Smooth muscle cell (in vitro differentiated cells): ENCODE measurements around the gene ALKBH8. TPM values are rescaled to one million over a fixed set of nuclear protein-coding genes. Genes with fewer than 3 reads are reported as not detected.

Experiments
- DNase-seq: peaks from one replicate; lab custom pipeline; 2025; ENCODE audit not compliant: unreplicated experiment; lab: John Stamatoyannopoulos, UW
- H2AFZ ChIP-seq: fragments of 200-600 bp; sonication (generic); 2 replicates; pipeline ENCODE4 v1.6.0; 2016; ENCODE audit warnings: antibody characterized with exemption, low read depth, mild to moderate bottlenecking
- H3F3A ChIP-seq: fragments of 200-600 bp; sonication (generic); 2 replicates; pipeline ENCODE4 v1.6.0; 2017; ENCODE audit warnings: antibody characterized with exemption, low read depth
- H3K27ac ChIP-seq: fragments of 200-600 bp; sonication (generic); 2 replicates; pipeline ENCODE4 v1.5.1; 2016; ENCODE audit warnings: low read depth, mild to moderate bottlenecking
- H3K27me3 ChIP-seq: fragments of 200-600 bp; sonication (generic); 2 replicates; pipeline ENCODE4 v1.6.1; 2016; ENCODE audit warnings: low read depth, mild to moderate bottlenecking
- H3K36me3 ChIP-seq: fragments of 200-600 bp; sonication (generic); 2 replicates; pipeline ENCODE4 v1.5.1; 2016; ENCODE audit warnings: low read depth
- H3K4me1 ChIP-seq: fragments of 200-600 bp; sonication (generic); 2 replicates; pipeline ENCODE4 v1.5.1; 2016; ENCODE audit warnings: low read depth
- H3K4me2 ChIP-seq: fragments of 200-600 bp; sonication (generic); 2 replicates; pipeline ENCODE4 v1.6.0; 2016; ENCODE audit warnings: mild to moderate bottlenecking
- H3K4me3 ChIP-seq: fragments of 200-600 bp; sonication (generic); 2 replicates; pipeline ENCODE4 v1.5.1; 2016; ENCODE audit warnings: mild to moderate bottlenecking
- H3K79me2 ChIP-seq: fragments of 200-600 bp; sonication (generic); 2 replicates; pipeline ENCODE4 v1.6.0; 2016; ENCODE audit warnings: low read depth, mild to moderate bottlenecking
- H3K9ac ChIP-seq: fragments of 200-600 bp; sonication (generic); 2 replicates; pipeline ENCODE4 v1.6.0; 2016; ENCODE audit warnings: low read depth
- H3K9me3 ChIP-seq: fragments of 200-600 bp; sonication (generic); replicated peaks from 2 replicates; pipeline ENCODE4 v1.5.1; 2016; ENCODE audit warnings: low read depth
- H4K20me1 ChIP-seq: fragments of 200-600 bp; sonication (generic); 2 replicates; pipeline ENCODE4 v1.6.0; 2016; ENCODE audit warnings: low read depth
- WGBS: methylation state at CpG from one replicate; pipeline ENCODE4 v1.1.7; 2016; ENCODE audit warnings: low lambda C conversion rate; 5-methylcytosine and 5-hydroxymethylcytosine counted together
- polyA plus RNA-seq: library from polyadenylated mRNA; unstranded; fragments of >200 nt; fragmentation: Nextera tagmentation; extraction: Ambion mirVana; gene quantifications from 2 replicates; pipeline ENCODE4 v1.2.1, GENCODE V29; 2016
- total RNA-seq: library from RNA; depleted of rRNA; stranded (reverse); fragments of >200 nt; gene quantifications from 2 replicates; pipeline ENCODE4 v1.2.3, GENCODE V29; 2014
- TF ChIP-seq, protein P1 (sequence below): fragments of 200-600 bp; sonication (generic); IDR thresholded peaks from 2 replicates; pipeline ENCODE4 v1.5.1; 2017; ENCODE audit warnings: borderline replicate concordance, mild to moderate bottlenecking, antibody characterized with exemption; ENCODE audit not compliant: insufficient read depth, poor library complexity, severe bottlenecking

ALKBH8 gene
- total and polyA plus RNA-seq, 2 experiments from 2014 or later, result 3.8 to 8.4 TPM

DNA sequence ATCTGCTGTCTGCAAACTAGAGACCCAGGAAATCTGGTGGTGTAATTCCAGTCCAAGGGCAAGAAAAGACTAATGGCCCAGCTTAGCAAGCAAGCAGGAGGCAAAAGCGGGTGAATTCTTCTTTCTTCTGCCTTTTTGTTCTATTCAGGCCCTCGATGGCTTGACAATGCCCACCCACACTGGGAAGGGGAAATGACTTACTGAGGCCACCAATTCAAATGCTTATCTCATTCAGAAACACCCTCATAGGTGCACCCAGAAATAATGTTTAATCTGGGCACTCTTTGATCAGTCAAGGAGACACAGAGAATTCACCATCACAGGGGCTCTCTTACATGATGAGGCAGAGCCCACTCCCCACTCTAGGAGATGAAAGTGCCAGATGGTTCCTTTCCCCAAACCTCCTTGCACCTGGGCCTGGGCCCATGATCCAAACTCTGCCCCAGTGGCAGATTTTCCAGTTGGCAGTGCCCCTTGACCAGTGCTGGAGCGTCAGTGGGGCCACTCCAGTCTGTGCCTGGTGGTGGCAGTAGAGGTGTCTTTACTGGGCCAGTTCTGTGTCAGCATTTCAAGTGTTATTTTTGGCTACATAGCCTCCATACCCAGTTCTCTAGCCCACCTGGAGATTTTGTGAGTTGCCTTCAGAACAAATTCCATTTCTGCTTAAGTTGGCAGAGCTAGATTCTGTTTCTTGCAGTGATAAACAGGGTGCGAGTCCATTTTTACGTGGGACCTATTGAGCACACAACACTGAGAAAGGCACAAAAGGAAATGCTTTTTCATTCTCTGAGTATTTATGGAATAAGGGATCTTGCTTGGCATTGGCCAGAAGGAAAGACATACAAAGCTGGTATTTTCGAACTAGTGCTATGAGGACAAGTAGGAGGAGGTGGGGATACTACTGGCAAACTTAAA, 32.9 kb upstream of the ALKBH8 start:
- H3K4me1 ChIP-seq, result no peaks in the 10 kb centered on the region
- H3K4me3 ChIP-seq, result no peak overlapping the region
- H3K36me3 ChIP-seq, result no peaks in the 10 kb centered on the region
- no peak for DNase-seq
- TF ChIP-seq, protein P1, sequence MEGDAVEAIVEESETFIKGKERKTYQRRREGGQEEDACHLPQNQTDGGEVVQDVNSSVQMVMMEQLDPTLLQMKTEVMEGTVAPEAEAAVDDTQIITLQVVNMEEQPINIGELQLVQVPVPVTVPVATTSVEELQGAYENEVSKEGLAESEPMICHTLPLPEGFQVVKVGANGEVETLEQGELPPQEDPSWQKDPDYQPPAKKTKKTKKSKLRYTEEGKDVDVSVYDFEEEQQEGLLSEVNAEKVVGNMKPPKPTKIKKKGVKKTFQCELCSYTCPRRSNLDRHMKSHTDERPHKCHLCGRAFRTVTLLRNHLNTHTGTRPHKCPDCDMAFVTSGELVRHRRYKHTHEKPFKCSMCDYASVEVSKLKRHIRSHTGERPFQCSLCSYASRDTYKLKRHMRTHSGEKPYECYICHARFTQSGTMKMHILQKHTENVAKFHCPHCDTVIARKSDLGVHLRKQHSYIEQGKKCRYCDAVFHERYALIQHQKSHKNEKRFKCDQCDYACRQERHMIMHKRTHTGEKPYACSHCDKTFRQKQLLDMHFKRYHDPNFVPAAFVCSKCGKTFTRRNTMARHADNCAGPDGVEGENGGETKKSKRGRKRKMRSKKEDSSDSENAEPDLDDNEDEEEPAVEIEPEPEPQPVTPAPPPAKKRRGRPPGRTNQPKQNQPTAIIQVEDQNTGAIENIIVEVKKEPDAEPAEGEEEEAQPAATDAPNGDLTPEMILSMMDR, result peak; percentile 29
- no peak overlapping the region for H2AFZ ChIP-seq
- H3F3A ChIP-seq, result no peaks in the 10 kb centered on the region
- no peak overlapping the region for H3K4me2 ChIP-seq
- no peaks in the 10 kb centered on the region for H3K9me3 ChIP-seq
- 55% methylated on average over 6 of the region's 6 CpGs for WGBS
- H3K27ac ChIP-seq, result no peak overlapping the region
- H3K79me2 ChIP-seq, result no peaks in the 10 kb centered on the region
- H3K9ac ChIP-seq, result no peak overlapping the region
- peaks cover 53% of the 10 kb centered on the region for H3K27me3 ChIP-seq
- H4K20me1 ChIP-seq, result no peaks in the 10 kb centered on the region

DNA sequence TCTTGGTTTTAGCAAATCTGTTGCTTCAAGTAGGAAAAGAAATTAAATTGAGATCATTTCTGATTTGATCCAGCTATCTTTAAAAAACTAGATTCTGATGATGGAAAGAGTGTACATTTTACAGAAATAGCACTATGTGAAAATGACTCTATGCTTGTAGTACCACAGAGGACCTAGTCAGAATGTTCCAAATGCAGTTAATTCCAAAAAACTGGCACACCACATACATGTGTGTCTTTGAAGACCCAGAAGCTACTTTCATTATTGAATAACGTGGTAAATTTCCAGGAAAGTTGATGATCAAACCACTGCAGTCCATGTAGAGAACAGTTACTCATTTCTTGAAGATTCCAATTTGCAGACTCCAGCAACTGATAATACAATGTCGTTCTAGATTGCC, 29.2 kb upstream of the ALKBH8 start:
- Histone ChIP-seq H3K36me3 (no peaks in the 10 kb centered on the region), H3K4me3 (no peak overlapping the region), H3K9ac (no peak overlapping the region), H3F3A (no peaks in the 10 kb centered on the region), H3K79me2 (no peaks in the 10 kb centered on the region), H3K27me3 (peaks cover 72% of the 10 kb centered on the region), H3K4me1 (peaks cover 7% of the 10 kb centered on the region), H3K27ac (no peak overlapping the region), H3K4me2 (no peak overlapping the region), H4K20me1 (no peaks in the 10 kb centered on the region), H3K9me3 (no peaks in the 10 kb centered on the region), H2AFZ (no peak overlapping the region)
- TF ChIP-seq, protein P1, result no peak
- 59% methylated on average over 2 of the region's 2 CpGs for WGBS
- no peak for DNase-seq

DNA sequence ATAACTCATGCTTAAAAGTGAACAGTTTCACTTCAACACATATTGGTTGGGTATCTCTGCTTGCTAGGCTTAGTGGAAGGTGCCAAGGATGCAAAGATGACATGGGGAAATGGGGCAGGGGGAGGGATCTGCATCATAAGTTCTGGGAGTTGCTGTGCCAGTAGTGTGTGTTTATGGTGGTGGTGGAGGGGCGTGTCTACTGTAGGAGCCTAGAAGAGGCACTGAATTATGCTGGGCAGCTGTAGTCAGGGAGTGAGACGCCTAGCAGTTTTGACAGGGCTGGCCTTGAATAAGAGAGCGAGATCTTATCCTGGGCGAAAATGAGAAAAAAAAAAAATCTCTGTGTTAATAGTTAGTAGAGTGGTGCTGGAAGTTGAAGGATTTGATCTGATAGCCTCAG, 28.4 kb upstream of the ALKBH8 start:
- Histone ChIP-seq H3K4me3 (no peak overlapping the region), H4K20me1 (no peaks in the 10 kb centered on the region), H3K9me3 (no peaks in the 10 kb centered on the region), H3F3A (no peaks in the 10 kb centered on the region), H3K27me3 (peaks cover 77% of the 10 kb centered on the region), H3K36me3 (no peaks in the 10 kb centered on the region), H3K4me2 (no peak overlapping the region), H3K4me1 (peaks cover 7% of the 10 kb centered on the region), H3K79me2 (no peaks in the 10 kb centered on the region), H3K27ac (no peak overlapping the region), H2AFZ (no peak overlapping the region), H3K9ac (no peak overlapping the region)
- WGBS, result 22% methylated on average over 4 of the region's 4 CpGs
- TF ChIP-seq, protein P1, result no peak
- DNase-seq, result no peak

DNA sequence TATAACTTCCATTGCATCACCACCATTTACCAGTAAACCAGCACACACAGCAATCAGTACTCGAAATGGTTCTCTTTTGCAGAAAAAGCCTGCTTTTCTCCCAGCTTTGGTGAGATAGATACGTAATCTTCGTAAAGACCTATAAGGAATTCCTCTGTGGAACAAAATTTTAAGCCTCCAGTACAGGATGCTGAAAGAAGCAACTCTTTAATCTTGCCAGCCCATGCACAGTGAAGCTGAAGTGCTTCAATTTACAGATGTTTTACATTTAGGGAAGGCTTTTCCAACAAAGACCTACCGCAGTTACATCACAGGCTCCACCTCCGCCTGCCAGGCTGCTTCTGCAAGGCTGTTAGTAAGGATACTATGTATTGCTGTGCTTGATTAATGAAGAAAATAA, 27.3 kb upstream of the ALKBH8 start:
- Histone ChIP-seq H3K4me2 (peak overlapping the region; percentile 96), H3K27ac (no peak overlapping the region), H3F3A (no peaks in the 10 kb centered on the region), H3K36me3 (no peaks in the 10 kb centered on the region), H3K9me3 (no peaks in the 10 kb centered on the region), H4K20me1 (no peaks in the 10 kb centered on the region), H2AFZ (no peak overlapping the region), H3K9ac (no peak overlapping the region), H3K4me3 (no peak overlapping the region), H3K4me1 (peaks cover 7% of the 10 kb centered on the region), H3K79me2 (no peaks in the 10 kb centered on the region), H3K27me3 (peaks cover 74% of the 10 kb centered on the region)
- TF ChIP-seq, protein P1, result no peak
- 19% methylated on average over 5 of the region's 5 CpGs for WGBS
- no peak for DNase-seq
